Measurements from ENCODE around the gene NUP93. TPM values are rescaled to one million over a fixed set of nuclear protein-coding genes. Genes with fewer than 3 reads are reported as not detected.

The NUP93 gene
- total RNA-seq, 1 donor from 2014 or later, result 60.2 TPM

DNA sequence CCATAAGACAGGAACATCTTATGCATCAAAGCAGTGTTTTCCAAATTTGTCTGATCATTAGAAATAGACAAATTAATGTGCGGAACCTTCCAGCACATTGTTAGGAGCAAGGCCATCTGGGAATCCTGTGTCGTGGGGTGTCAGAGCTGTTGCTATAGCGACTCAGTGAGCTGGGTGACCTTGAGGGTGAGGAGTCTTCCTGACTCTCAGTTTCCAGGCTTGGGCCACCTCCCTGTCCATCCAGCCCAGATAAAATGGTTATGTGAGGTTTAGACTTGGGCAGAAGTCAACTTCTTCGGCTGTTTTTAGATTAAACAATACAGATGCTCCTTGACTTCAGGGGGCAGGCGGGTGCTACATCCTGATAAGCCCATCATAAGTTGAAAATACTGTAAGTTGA is 27.1 kb upstream of the NUP93 start:
- H3K4me3 ChIP-seq (ENCODE audit: low read depth, low read length), result no peak overlapping the region
- no peaks in the 10 kb centered on the region for H3K36me3 ChIP-seq (ENCODE audit: control insufficient read depth, insufficient read depth, low read length)
- TF ChIP-seq, protein P1, sequence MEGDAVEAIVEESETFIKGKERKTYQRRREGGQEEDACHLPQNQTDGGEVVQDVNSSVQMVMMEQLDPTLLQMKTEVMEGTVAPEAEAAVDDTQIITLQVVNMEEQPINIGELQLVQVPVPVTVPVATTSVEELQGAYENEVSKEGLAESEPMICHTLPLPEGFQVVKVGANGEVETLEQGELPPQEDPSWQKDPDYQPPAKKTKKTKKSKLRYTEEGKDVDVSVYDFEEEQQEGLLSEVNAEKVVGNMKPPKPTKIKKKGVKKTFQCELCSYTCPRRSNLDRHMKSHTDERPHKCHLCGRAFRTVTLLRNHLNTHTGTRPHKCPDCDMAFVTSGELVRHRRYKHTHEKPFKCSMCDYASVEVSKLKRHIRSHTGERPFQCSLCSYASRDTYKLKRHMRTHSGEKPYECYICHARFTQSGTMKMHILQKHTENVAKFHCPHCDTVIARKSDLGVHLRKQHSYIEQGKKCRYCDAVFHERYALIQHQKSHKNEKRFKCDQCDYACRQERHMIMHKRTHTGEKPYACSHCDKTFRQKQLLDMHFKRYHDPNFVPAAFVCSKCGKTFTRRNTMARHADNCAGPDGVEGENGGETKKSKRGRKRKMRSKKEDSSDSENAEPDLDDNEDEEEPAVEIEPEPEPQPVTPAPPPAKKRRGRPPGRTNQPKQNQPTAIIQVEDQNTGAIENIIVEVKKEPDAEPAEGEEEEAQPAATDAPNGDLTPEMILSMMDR (IDR thresholded peaks at IDR 0.05; ENCODE audit: insufficient read depth, low read length, poor library complexity, severe bottlenecking), result no peak
- DNase-seq (ENCODE audit: low read depth), result no peak
- no peaks in the 10 kb centered on the region for H3K27me3 ChIP-seq (ENCODE audit: control insufficient read depth, insufficient read depth, low read length)

DNA sequence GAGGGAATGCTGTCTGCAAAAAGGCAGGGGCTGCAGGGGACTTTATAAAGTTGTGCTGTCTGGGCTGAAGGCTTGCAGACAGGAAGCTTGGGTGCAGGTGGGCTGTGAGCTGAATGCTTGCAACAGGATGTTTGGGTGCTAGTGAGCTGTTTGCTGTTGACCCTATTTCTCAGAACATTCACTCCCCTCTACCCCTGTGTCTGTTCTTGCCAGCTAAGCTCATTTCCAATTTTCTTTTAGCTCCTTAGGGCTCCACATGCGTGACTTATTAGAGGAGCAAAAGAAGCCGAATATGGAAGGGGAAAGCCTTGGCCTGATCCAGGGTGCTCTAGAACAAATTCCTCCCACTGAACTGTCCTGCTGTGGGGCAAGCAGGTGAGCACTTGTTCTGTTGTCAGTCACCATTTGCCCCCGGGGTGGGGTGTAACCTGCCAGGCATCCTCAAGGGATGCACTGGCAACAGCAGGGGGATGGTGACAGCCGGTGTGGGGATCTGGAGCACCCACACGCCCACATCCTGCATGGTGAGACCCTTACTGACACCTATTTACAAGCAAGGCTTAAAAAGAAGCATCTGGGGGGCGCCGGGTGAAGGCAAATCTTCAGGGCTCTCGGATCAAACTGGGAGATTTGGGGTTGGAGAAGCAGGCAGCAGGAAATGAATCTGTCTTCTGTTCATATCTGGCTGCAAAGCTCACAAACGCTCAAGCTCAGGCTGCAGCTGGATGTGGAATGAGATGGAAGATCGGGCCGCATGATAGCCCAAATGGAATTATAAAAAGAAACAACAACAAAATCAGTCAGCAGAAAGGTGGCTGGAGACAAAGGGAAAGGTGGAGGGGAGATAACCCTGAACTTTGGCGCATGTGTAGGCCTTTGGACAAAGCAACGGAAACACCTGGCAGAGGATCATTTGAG is 21.1 kb upstream of the NUP93 start:
- DNase-seq (ENCODE audit: low read depth), result no peak
- H3K27me3 ChIP-seq (ENCODE audit: control insufficient read depth, insufficient read depth, low read length), result no peaks in the 10 kb centered on the region
- TF ChIP-seq, protein P1 (IDR thresholded peaks at IDR 0.05; ENCODE audit: insufficient read depth, low read length, poor library complexity, severe bottlenecking), result no peak
- H3K36me3 ChIP-seq (ENCODE audit: control insufficient read depth, insufficient read depth, low read length), result no peaks in the 10 kb centered on the region
- H3K4me3 ChIP-seq (ENCODE audit: low read depth, low read length), result no peak overlapping the region

DNA sequence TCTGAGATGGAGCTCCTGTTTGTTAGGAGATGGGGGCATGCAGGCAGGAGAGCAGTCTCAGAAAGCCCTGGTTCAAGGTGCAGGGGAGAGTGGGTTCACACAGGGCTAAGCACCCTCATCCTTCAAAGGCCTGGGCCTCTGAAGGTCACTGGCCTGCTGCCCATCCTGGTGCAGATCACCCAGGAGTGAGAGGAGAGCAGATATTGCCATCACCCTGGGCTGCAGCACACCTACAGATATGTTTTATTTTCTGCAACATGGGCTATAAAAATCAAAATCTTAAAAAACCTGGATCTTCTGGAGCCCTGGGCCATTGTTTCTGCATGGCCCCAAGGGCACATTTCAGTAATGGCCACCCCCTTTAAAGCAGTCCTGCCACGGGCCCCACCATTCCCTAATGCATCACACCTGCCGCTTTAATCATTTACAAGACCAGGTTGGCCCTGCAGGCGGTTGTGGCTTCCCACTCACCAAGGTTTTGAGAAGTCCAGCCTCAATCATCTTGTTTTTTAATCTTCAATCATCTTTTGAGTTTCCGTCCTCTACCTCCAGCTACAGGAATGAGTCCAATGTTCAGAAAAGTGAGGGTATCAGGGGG is 20.4 kb upstream of the NUP93 start:
- H3K27me3 ChIP-seq (ENCODE audit: control insufficient read depth, insufficient read depth, low read length), result no peaks in the 10 kb centered on the region
- no peaks in the 10 kb centered on the region for H3K36me3 ChIP-seq (ENCODE audit: control insufficient read depth, insufficient read depth, low read length)
- TF ChIP-seq, protein P1 (IDR thresholded peaks at IDR 0.05; ENCODE audit: insufficient read depth, low read length, poor library complexity, severe bottlenecking), result no peak
- DNase-seq (ENCODE audit: low read depth), result no peak
- H3K4me3 ChIP-seq (ENCODE audit: low read depth, low read length), result no peak overlapping the region

DNA sequence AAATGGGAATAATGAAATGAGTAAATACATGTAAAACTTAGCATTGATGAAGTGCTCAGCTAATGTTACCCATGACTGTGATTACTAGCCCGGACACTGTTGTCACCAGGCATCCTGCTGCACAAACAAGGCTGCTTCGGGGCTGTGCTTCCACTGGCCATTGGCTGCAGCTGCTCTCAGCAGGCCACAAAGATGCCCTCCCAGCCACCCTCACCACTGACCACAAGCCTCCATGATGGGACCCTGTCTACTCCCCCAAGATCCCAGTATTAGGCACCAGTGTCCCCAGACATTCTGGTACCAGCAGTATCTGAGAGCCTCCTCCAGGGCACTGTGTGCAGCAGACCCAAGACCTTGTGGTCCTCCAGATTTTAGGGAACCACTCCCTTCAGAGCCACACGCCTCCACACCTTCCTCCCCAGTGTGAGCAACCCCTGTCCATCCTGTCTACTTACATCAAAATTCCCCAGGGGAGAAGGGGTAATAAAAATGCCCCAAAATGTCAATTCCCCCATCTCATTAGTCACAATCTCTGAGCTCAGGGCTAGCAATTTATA is 19.7 kb upstream of the NUP93 start:
- Histone ChIP-seq H3K27me3 (ENCODE audit: control insufficient read depth, insufficient read depth, low read length) (no peaks in the 10 kb centered on the region), H3K4me3 (ENCODE audit: low read depth, low read length) (no peak overlapping the region), H3K36me3 (ENCODE audit: control insufficient read depth, insufficient read depth, low read length) (no peaks in the 10 kb centered on the region)
- TF ChIP-seq, protein P1 (IDR thresholded peaks at IDR 0.05; ENCODE audit: insufficient read depth, low read length, poor library complexity, severe bottlenecking), result no peak
- no peak for DNase-seq (ENCODE audit: low read depth)

DNA sequence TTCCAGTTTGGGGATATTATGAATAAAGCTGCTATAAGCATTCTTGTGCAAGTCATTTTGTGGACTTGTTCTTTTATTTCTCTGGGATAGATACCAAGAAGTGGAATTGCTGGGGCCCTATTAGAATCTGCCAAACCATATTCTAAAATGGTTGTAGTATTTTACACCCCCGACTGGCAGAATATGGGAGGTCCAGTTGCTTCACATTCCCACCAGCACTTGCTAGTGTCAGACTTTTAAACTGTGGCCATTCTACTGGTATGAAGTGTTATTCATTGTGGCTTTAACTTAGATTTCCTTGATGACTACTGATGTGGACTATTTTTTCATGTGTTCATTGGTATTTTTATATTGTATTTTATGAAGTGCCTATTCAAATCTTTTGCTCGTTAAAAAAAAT is 18.1 kb upstream of the NUP93 start:
- no peak for DNase-seq (ENCODE audit: low read depth)
- Histone ChIP-seq H3K4me3 (ENCODE audit: low read depth, low read length) (no peak overlapping the region), H3K27me3 (ENCODE audit: control insufficient read depth, insufficient read depth, low read length) (no peaks in the 10 kb centered on the region), H3K36me3 (ENCODE audit: control insufficient read depth, insufficient read depth, low read length) (no peaks in the 10 kb centered on the region)
- TF ChIP-seq, protein P1 (IDR thresholded peaks at IDR 0.05; ENCODE audit: insufficient read depth, low read length, poor library complexity, severe bottlenecking), result no peak

Data from kidney epithelial cell (primary cell).